ENCODE measurements around the gene EI24. TPM values are rescaled to one million over a fixed set of nuclear protein-coding genes. Genes with fewer than 3 reads are reported as not detected.

EI24 gene
- total and polyA plus RNA-seq, 2 donors (not counting 3 experiments of a cell fraction or from before 2014, with no cell fraction given) = 115 to 192 TPM

GRCh38 chr11:125609545-125609944 is 40.3 kb downstream of the EI24 start:
- H3K27me3 ChIP-seq (ENCODE audit: control insufficient read depth in 2 of 2, insufficient read depth in 2 of 2, low read length in 2 of 2) = no peaks in the 10 kb centered on the region
- TF ChIP-seq MYC (IDR thresholded peaks at IDR 0.05; ENCODE audit: low read depth, low read length) (no peak), POLR2A (IDR thresholded peaks at IDR 0.05; ENCODE audit: low read depth, low read length) (no peak), CTCF (IDR thresholded peaks at IDR 0.05; ENCODE audit: extremely low read depth in 1 of 2, insufficient read depth in 1 of 2, low read depth in 1 of 2, low read length in 2 of 2) (no peak), MAX (IDR thresholded peaks at IDR 0.05; ENCODE audit: insufficient read depth, insufficient read length) (no peak), POLR2AphosphoS5 (IDR thresholded peaks at IDR 0.05; ENCODE audit: insufficient read depth, low read depth, low read length) (no peak)
- no peaks in the 10 kb centered on the region for H4K20me1 ChIP-seq (replicated peaks; ENCODE audit: control insufficient read depth, extremely low read depth, insufficient read depth, low read length)
- no peaks in the 10 kb centered on the region for H3K9me1 ChIP-seq (replicated peaks; ENCODE audit: control insufficient read depth, extremely low read depth, insufficient read depth, low read length)
- no peaks in the 10 kb centered on the region for H3K9me3 ChIP-seq (replicated peaks; ENCODE audit: control insufficient read depth, insufficient read depth, low read length)
- dilution Hi-C loops (cut with MboI; ENCODE audit: extremely low pct_ligation_motif_present, low sequenced_read_pairs) = no loop called here
- CTCF ChIA-PET = no interaction called here
- H3K27ac ChIP-seq (ENCODE audit: insufficient read depth, low read depth, low read length) = no peak overlapping the region
- no peak for DNase-seq (ENCODE audit: low read depth, low spot score)
- BruUV-seq (replicated peaks) = no TSS peak
- H3K4me1 ChIP-seq (ENCODE audit: control insufficient read depth, extremely low read depth, insufficient read depth, low read length) = no peaks in the 10 kb centered on the region
- H3K79me2 ChIP-seq (ENCODE audit: control insufficient read depth, insufficient read depth, low read length) = no peaks in the 10 kb centered on the region
- no peak overlapping the region for H2AFZ ChIP-seq (ENCODE audit: low read depth, low read length)
- H3K9ac ChIP-seq (replicated peaks; ENCODE audit: extremely low read depth, insufficient read depth, low read length) = no peak overlapping the region
- H3K4me2 ChIP-seq (ENCODE audit: insufficient read depth, low read length) = no peak overlapping the region
- POLR2A ChIA-PET = no interaction called here
- H3K36me3 ChIP-seq (ENCODE audit: control insufficient read depth in 2 of 2, extremely low read depth in 1 of 2, insufficient read depth in 2 of 2, low read length in 2 of 2) = peaks cover 47 to 51% of the 10 kb centered on the region in 2 experiments
- no peak for FAIRE-seq
- H3K4me3 ChIP-seq (replicated peaks in 1 of 3; ENCODE audit: insufficient read depth in 1 of 3, low read depth in 1 of 3, low read length in 3 of 3) = no peak overlapping the region
- intact Hi-C loops (cut with micrococcal nuclease) = no loop called here

GRCh38 chr11:125618383-125618782 is 49.1 kb downstream of the EI24 start:
- intact Hi-C loops (cut with micrococcal nuclease) = no loop called here
- no peak for FAIRE-seq
- no TSS peak for BruUV-seq (replicated peaks)

More at GRCh38 chr11:125618383-125618782, 49.1 kb downstream of the EI24 start:
- TF ChIP-seq POLR2AphosphoS5 (IDR thresholded peaks at IDR 0.05; ENCODE audit: insufficient read depth, low read depth, low read length) (no peak), CTCF (IDR thresholded peaks at IDR 0.05; ENCODE audit: extremely low read depth in 1 of 2, insufficient read depth in 1 of 2, low read depth in 1 of 2, low read length in 2 of 2) (no peak), FOS (IDR thresholded peaks at IDR 0.05; ENCODE audit: borderline replicate concordance, insufficient read depth, low read length) (no peak), GATA2 (IDR thresholded peaks at IDR 0.05; ENCODE audit: insufficient read depth, insufficient read length, low read depth, low read length) (no peak), EZH2 (IDR thresholded peaks at IDR 0.05; ENCODE audit: borderline replicate concordance, low read depth, low read length, severe bottlenecking) (no peak), MYC (IDR thresholded peaks at IDR 0.05; ENCODE audit: low read depth, low read length) (no peak), POLR2A (IDR thresholded peaks at IDR 0.05; ENCODE audit: low read depth, low read length) (no peak), JUN (IDR thresholded peaks at IDR 0.05; ENCODE audit: borderline replicate concordance, insufficient read depth, insufficient read length, low read depth) (no peak), MAX (IDR thresholded peaks at IDR 0.05; ENCODE audit: insufficient read depth, insufficient read length) (no peak)
- Histone ChIP-seq H3K9ac (replicated peaks; ENCODE audit: extremely low read depth, insufficient read depth, low read length) (no peak overlapping the region), H2AFZ (ENCODE audit: low read depth, low read length) (no peak overlapping the region), H3K27ac (ENCODE audit: insufficient read depth, low read depth, low read length) (no peak overlapping the region), H3K4me1 (ENCODE audit: control insufficient read depth, extremely low read depth, insufficient read depth, low read length) (peaks cover 9% of the 10 kb centered on the region), H3K9me3 (replicated peaks; ENCODE audit: control insufficient read depth, insufficient read depth, low read length) (no peaks in the 10 kb centered on the region), H3K4me3 (replicated peaks in 1 of 3; ENCODE audit: insufficient read depth in 1 of 3, low read depth in 1 of 3, low read length in 3 of 3) (no peak overlapping the region), H3K9me1 (replicated peaks; ENCODE audit: control insufficient read depth, extremely low read depth, insufficient read depth, low read length) (no peaks in the 10 kb centered on the region), H4K20me1 (replicated peaks; ENCODE audit: control insufficient read depth, extremely low read depth, insufficient read depth, low read length) (no peaks in the 10 kb centered on the region), H3K27me3 (ENCODE audit: control insufficient read depth in 2 of 2, insufficient read depth in 2 of 2, low read length in 2 of 2) (no peaks in the 10 kb centered on the region), H3K79me2 (ENCODE audit: control insufficient read depth, insufficient read depth, low read length) (no peaks in the 10 kb centered on the region), H3K36me3 (ENCODE audit: control insufficient read depth in 2 of 2, extremely low read depth in 1 of 2, insufficient read depth in 2 of 2, low read length in 2 of 2) (peaks cover 39 to 44% of the 10 kb centered on the region in 2 experiments), H3K4me2 (ENCODE audit: insufficient read depth, low read length) (no peak overlapping the region)
- dilution Hi-C loops (cut with MboI; ENCODE audit: extremely low pct_ligation_motif_present, low sequenced_read_pairs) = no loop called here
- POLR2A ChIA-PET = no interaction called here
- DNase-seq (ENCODE audit: low read depth, low spot score) = no peak
- CTCF ChIA-PET = no interaction called here
